Transverse colon (tissue), 4 donors: ENCODE results near the gene LIMK1. TPM values are rescaled to one million over a fixed set of nuclear protein-coding genes. Genes with fewer than 3 reads are reported as not detected.
"Not testable (repeated sequence)": the region's sequence is repeated elsewhere in the genome, so short reads cannot be mapped to it uniquely, and the experiment has no call there.

Source experiments
- DNase-seq: peaks from one replicate; pipeline ENCODE4 v3.0.0-alpha.2; 2019
- H3K27ac ChIP-seq, 4 donors: fragments of 200-600 bp; sonication (generic); 2 replicates each; pipeline ENCODE4 v1.5.1; 2016 to 2018; ENCODE audit warnings: inconsistent platforms in 4 of 4
- H3K27me3 ChIP-seq: fragments of 200-600 bp; sonication (generic); 2 replicates; pipeline ENCODE4 v1.5.1; 2017; ENCODE audit warnings: inconsistent platforms
- H3K36me3 ChIP-seq, 4 donors: fragments of 200-600 bp; sonication (generic); 2 replicates each; pipeline ENCODE4 v1.5.1; 2017 to 2019; ENCODE audit warnings: inconsistent platforms in 4 of 4
- H3K4me1 ChIP-seq, 4 donors: fragments of 200-600 bp; sonication (generic); 2 replicates each; pipeline ENCODE4 v1.5.1; 2017 to 2020; ENCODE audit warnings: inconsistent platforms in 4 of 4
- H3K4me3 ChIP-seq, 4 donors: fragments of 200-600 bp; sonication (generic); 1 replicate in 1 of 4; 2 replicates in 3 of 4; pipeline versions ENCODE4 v1.5.1 to v1.6.1; 2017 to 2019; ENCODE audit warnings: inconsistent platforms in 4 of 4
- H3K9me3 ChIP-seq, 2 donors: fragments of 200-600 bp; sonication (generic); 2 replicates each; pipeline ENCODE4 v1.5.1; 2017 to 2019; ENCODE audit warnings: inconsistent platforms in 2 of 2
- CTCF ChIP-seq, 5 experiments: fragments of 200-600 bp in 3 of 5; fragments of 450-650 bp in 2 of 5; sonication (generic) in 3 of 5; IDR thresholded peaks; 1 replicate in 2 of 5; 2 replicates in 3 of 5; pipeline ENCODE4 v1.5.1; 2016 to 2017; ENCODE audit warnings: antibody characterized with exemption in 5 of 5, inconsistent platforms in 3 of 5, mild to moderate bottlenecking in 2 of 5, moderate library complexity in 1 of 5
- EP300 ChIP-seq: sonication (generic); formaldehyde crosslinking; IDR thresholded peaks from one replicate; pipeline ENCODE4 v1.6.1; 2017; ENCODE audit warnings: antibody characterized with exemption, low read depth
- POLR2A ChIP-seq: fragments of 450-650 bp; IDR thresholded peaks from one replicate; pipeline ENCODE4 v1.6.1; 2016; ENCODE audit warnings: antibody characterized with exemption, mild to moderate bottlenecking, moderate library complexity
- POLR2AphosphoS5 ChIP-seq, 3 donors: sonication (generic); formaldehyde crosslinking; IDR thresholded peaks; one replicate each; pipeline ENCODE4 v1.6.1; 2016; ENCODE audit warnings: antibody characterized with exemption in 3 of 3
- WGBS, 2 donors: methylation state at CpG; one replicate each; pipeline ENCODE4 v1.1.5; 2018; ENCODE audit warnings: low coverage in 1 of 2; 5-methylcytosine and 5-hydroxymethylcytosine counted together
- in situ Hi-C, 4 donors: fragments of 200-750 bp; cut with MboI; loops; one replicate each; pipeline versions ENCODE4 v1.15.0 to v1.15.1; 2017; ENCODE audit warnings: low sequenced_read_pairs in 3 of 4, low pct_ligation_motif_present in 1 of 4, low pct_unique_long_range_greater_than_20kb in 1 of 4
- intact Hi-C: fragments of 100-400 bp; cut with DNase I; formaldehyde crosslinking; loops from one replicate; pipeline ENCODE4 v1.15.1; 2023; ENCODE audit warnings: low total_unique reads
- total RNA-seq, 4 donors: library from RNA; depleted of rRNA; stranded (reverse); fragments of >200 nt; gene quantifications; one replicate each; pipeline ENCODE4 v1.1.0, GENCODE V29; 2016

LIMK1 gene
- total RNA-seq, 4 donors from 2014 or later = 13.4 to 44.2 (median 27.1) TPM

GRCh38 chr7:74157605-74158004, 74.0 kb downstream of the LIMK1 start:
- 91 to 94% methylated on average over 6 to 9 of the region's 9 CpGs for WGBS, 2 donors
- intact Hi-C loops = no loop called here

GRCh38 chr7:74164985-74165456, 81.4 kb downstream of the LIMK1 start:
- H3K4me1 ChIP-seq = peaks cover 0 to 41% (median 17%) of the 10 kb centered on the region in 4 donors
- no peaks in the 10 kb centered on the region for H3K27me3 ChIP-seq
- 23 to 29% methylated on average over 7 of the region's 7 CpGs for WGBS, 2 donors
- H3K27ac ChIP-seq = peak overlapping the region in 2 of 4 donors; percentile 35 to 48
- H3K36me3 ChIP-seq = no peaks in the 10 kb centered on the region
- H3K9me3 ChIP-seq = no peaks in the 10 kb centered on the region
- peak in 4 of 5 experiments; percentile 24 to 34 (median 28) for TF ChIP-seq CTCF (IDR thresholded peaks at IDR 0.05)
- TF ChIP-seq POLR2AphosphoS5 (IDR thresholded peaks at IDR 0.05) = no peak
- in situ Hi-C loops (no loop called here), intact Hi-C loops (no loop called here)
- DNase-seq = no peak
- H3K4me3 ChIP-seq = no peak overlapping the region

More at GRCh38 chr7:74157605-74158004, 74.0 kb downstream of the LIMK1 start:
- no peaks in the 10 kb centered on the region for H3K27me3 ChIP-seq
- no peak for DNase-seq
- no peaks in the 10 kb centered on the region for H3K9me3 ChIP-seq
- no peak for TF ChIP-seq POLR2AphosphoS5 (IDR thresholded peaks at IDR 0.05)
- no peak for TF ChIP-seq EP300
- no peak for TF ChIP-seq POLR2A
- TF ChIP-seq CTCF (IDR thresholded peaks at IDR 0.05) = no peak
- in situ Hi-C loops = no loop called here
- no peak overlapping the region for H3K27ac ChIP-seq
- H3K36me3 ChIP-seq = no peaks in the 10 kb centered on the region
- H3K4me3 ChIP-seq = no peak overlapping the region
- H3K4me1 ChIP-seq = peaks cover 0 to 7% (median under 1%) of the 10 kb centered on the region in 4 donors

- WGBS, 2 donors = 95 to 97% methylated on average over 8 to 15 of the region's 15 CpGs
- Histone ChIP-seq H3K27me3 (no peaks in the 10 kb centered on the region), H3K27ac (peak overlapping the region in 3 of 4 donors; percentile 72 to 75 (median 73)), H3K9me3 (no peaks in the 10 kb centered on the region), H3K4me1 (peaks cover 0 to 41% (median 17%) of the 10 kb centered on the region in 4 donors), H3K4me3 (no peak overlapping the region), H3K36me3 (no peaks in the 10 kb centered on the region)
- DNase-seq = no peak
- intact Hi-C loops (no loop called here), in situ Hi-C loops (no loop called here)
- no peak for TF ChIP-seq EP300
- TF ChIP-seq POLR2A = no peak
- no peak for TF ChIP-seq CTCF (IDR thresholded peaks at IDR 0.05)
- TF ChIP-seq POLR2AphosphoS5 (IDR thresholded peaks at IDR 0.05) = no peak
These were observed 82.4 kb downstream of the LIMK1 start for GRCh38 chr7:74165867-74166593.

- WGBS, 2 donors = 58% methylated on average over 6 of the region's 6 CpGs; no CpG with 5 or more reads in 1 of the 2 donors
These were observed 83.7 kb downstream of the LIMK1 start for GRCh38 chr7:74167324-74167723.

More at GRCh38 chr7:74167324-74167723, 83.7 kb downstream of the LIMK1 start:
- peaks cover 0 to 40% (median 18%) of the 10 kb centered on the region in 4 donors for H3K4me1 ChIP-seq
- peak overlapping the region; percentile 71 to 77 (median 74) for H3K27ac ChIP-seq
- TF ChIP-seq EP300 = peak; percentile 57
- TF ChIP-seq POLR2AphosphoS5 (IDR thresholded peaks at IDR 0.05) = peak in 2 of 3 donors; percentile 38 to 58
- H3K9me3 ChIP-seq, H3K4me3 ChIP-seq, H3K27me3 ChIP-seq, in situ Hi-C loops, intact Hi-C loops, H3K36me3 ChIP-seq: not testable (repeated sequence)
- DNase-seq = peak; percentile 73

Other genes with a start within 250 kb of the LIMK1 start
- 10 to 100 TPM in 1 of 4 donors, 1 to 10 TPM in 3; 2.6 to 29.5 (median 5.1) TPM for gene METTL27, start 241.3 kb upstream of the LIMK1 start, total RNA-seq
- gene TMEM270, start 222.6 kb upstream of the LIMK1 start, total RNA-seq = not detected
- gene ELN, start 55.6 kb upstream of the LIMK1 start, total RNA-seq = 100 to 1,000 TPM in 1 of 4 donors, 10 to 100 TPM in 2, 1 to 10 TPM in 1; 8.4 to 147 (median 25.8) TPM
- gene EIF4H, start 90.6 kb downstream of the LIMK1 start, total RNA-seq = 100 to 1,000 TPM; 175 to 250 (median 213) TPM
- 10 to 100 TPM in 1 of 4 donors, 1 to 10 TPM in 1, not detected in 2; 2.3 to 12.7 TPM for gene LAT2, start 126.2 kb downstream of the LIMK1 start, total RNA-seq
- 10 to 100 TPM in 2 of 4 donors, 1 to 10 TPM in 2; 6.7 to 17.3 (median 9.3) TPM for gene RFC2, start 170.6 kb downstream of the LIMK1 start, total RNA-seq
- gene CLIP2, start 205.6 kb downstream of the LIMK1 start, total RNA-seq = 100 to 1,000 TPM in 3 of 4 donors, 10 to 100 TPM in 1; 84.5 to 157 (median 111) TPM